Activated naive CD4-positive, alpha-beta T cell treated with anti-CD3 and anti-CD28 coated beads, Interleukin-2, amount 50 U/mL, for 16 hours (primary cell): ENCODE data around the gene GJB1.
"Not testable (repeated sequence)": the region's sequence is repeated elsewhere in the genome, so short reads cannot be mapped to it uniquely, and the experiment has no call there.

Experiments
- DNase-seq: peaks from one replicate; pipeline ENCODE4 v3.0.0-alpha.2; 2020

GJB1 gene

DNA sequence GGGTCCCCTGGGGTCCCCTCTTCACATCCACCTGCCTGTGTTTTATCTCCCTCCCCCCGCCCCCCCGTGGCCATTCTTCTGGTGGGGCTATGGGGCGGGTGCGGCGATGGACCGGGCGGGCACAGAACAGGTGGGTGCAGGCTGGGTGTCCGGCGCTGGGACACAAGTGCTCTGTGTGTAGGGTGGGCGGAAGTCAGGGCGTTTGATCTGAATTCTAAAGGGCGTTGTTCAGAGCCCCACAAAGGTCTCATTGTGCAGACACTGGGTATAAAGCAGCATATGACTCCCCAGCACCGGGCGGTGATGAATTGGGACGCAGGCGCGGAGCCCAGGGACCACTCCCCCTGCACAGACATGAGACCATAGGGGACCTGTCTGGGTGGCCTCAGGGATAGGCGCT is at the start of gene GJB1:
GJB1 (plus strand) TSS at position 296 of the 400 bp plus-strand sequence. CDS start 484 bp downstream, outside the sequence.
- DNase-seq = no peak

DNA sequence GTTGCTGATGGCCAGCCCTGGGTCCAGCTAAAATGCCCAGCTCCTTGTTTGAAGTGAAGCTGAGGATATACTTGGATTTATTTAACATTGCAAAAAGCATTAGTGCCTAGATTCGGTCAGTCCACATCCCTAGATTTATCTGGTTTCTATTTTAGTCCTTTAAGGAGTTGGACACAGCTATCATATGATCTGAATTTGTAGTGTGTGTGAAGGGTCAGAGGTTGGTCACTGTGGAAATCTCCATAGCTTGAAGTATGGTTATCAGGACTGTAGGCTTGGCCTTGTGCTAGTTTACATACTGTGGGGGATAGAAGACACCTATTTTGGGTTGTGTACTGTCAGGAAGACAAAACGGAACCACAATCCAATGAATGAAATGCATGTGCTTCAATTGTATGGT is 49.6 kb upstream of the GJB1 start:
- DNase-seq = no peak

- no peak for DNase-seq
Observed at GRCh38 chrX:71174795-71175194, 48.2 kb upstream of the GJB1 start.

GRCh38 chrX:71175531-71175930 is 47.5 kb upstream of the GJB1 start:
- DNase-seq = no peak

DNA sequence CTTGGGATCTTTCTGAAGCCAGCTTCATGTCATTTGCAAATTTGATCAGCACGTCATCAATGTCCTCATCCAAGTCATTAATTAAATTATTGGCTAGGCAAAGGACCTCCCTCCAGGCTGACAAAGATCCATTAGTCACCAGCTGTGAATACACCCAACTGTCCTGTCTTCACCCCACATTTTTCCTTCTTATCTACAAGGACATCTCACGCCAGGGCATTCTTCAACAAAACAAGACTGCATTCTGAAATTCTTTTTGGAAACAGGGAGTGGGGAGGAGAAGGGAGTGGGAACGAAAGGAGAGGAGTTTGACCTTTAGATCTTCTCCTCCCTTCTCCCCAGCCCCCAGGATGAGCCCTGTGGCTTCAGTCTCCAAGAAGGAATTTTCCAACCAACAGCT is 45.7 kb upstream of the GJB1 start:
- no peak for DNase-seq

DNA sequence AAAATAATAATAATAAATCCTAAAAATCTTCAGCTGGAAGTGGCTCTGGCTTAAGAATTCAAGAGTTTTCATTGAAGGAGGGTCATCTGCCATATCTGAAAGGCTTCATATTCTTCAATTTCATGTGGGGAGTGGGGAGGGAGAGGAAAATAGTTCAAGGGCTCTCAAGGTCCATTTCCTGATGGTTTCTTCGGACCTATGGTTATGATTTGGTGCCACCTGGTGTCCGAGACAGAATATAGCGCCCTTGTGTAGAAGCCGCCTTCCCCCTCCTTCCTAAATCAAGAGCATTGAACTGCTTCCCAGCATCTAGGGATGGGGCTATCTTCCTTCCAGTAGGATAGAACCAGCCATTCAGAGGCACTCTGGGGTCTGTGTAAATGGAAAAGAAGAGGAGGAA is 44.1 kb upstream of the GJB1 start:
- peak; percentile 28 for DNase-seq

DNA sequence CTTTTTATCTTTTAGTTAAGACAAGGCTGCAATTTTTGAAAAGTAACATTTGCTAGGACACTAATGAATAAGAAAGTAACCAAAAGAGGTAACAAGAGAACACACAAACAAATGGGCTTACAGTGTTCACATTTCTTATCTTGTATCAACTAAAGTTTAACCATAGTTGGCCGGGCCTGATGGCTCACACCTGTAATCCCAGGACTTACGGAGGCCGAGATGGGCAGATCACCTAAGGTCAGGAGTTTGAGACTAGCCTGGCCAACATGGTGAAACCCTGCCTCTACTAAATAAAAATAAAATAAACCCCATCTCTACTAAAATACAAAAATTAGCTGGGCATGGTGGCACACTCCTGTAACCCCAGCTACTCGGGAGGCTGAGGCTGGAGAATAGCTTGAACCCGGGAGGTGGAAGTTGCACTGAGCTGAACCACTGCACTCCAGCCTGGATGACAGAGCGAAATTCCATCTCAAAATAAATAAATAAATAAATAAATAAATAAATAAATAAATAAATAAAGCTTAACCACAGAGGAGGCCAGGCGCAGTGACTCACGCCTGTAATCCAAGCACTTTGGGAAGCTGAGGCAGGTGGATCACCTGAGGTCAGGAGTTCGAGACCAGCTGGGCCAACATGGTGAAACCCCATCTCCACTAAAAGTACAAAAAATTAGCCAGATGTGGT is 42.3 kb upstream of the GJB1 start:
- not testable (repeated sequence) for DNase-seq

DNA sequence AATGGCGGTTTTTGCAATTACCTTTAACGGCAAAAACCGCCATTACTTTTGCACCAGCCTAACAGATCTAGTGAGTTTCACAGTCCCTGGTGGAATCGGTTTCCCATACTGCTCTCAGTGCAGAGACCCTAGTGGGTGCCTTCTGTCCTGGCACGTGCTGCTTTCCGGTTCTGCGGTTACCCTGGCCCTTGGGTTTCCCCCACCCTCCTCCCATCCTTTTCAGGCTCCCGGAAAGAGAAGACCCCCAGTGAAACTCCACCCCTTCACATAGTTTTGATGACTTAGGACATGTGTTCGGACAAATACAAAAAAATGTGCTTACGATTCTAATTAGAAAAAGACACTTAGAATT is 41.5 kb upstream of the GJB1 start:
- peak; percentile 58 for DNase-seq

DNA sequence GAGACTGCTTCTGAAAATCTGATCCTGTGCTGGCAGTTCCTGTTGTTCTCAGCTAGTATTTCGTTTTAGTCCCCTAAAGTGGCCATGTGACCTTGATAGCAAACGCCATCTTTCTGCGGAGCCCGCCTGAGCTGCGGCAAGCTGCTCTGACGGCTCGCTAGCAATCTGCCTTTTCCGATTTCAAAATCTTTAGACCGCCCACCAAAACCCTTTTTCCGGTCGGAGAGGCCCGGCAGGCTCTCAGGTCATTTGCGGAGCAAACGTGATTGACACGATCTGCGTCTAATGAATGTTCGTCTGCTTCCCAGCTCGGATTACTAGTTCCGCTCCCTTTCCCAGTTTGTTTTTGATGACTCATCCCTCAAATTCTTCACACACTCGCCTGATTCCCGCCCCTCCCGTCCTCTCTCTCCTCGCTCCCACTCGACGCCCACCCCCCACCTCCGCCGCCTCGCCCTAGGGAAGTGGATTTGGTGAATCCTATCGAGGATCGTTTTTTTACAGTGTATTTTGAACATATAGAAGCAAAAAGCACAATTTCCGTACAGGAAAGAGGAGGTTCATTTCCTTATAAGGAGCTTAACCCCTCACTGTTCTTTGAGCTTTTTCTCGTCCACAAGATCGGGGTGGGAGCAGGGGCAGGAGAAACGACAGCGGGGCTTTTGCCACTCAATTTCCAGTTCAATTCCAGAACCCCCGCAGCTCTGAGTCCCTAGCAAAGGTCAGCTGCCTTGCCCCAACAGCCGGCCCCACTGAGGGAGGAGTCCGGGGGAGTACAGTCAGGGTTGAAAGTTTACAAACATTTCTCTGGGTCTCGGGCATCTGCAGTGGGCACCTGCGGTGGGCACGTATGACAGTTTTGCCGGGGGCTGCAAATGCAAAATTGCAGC is 40.9 kb upstream of the GJB1 start:
- peak; percentile 80 for DNase-seq

DNA sequence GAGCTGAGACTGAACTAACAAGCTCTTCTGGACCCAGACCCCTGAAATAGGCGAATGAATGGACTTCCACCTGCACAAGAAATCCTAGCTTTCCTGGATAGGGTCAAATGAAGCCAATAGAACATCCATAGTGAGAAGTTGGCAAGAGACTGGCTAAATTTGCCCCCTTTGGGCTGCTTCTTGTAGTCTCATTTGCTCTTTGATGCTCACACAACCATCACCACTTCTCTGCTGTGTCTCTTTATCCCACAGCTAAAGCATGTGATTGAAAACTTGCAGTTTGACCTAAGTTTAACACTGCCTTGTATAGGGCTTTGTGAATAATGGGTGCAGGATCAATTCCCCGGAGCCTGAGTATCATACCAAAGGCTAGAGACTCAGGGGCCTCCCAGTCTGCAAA is 40.2 kb upstream of the GJB1 start:
- DNase-seq = no peak

- DNase-seq = no peak
Observed at GRCh38 chrX:71183341-71183740, 39.7 kb upstream of the GJB1 start.

GRCh38 chrX:71184092-71184491 is 38.9 kb upstream of the GJB1 start:
- DNase-seq = no peak

- DNase-seq = no peak
Observed at GRCh38 chrX:71184803-71185495, 38.1 kb upstream of the GJB1 start.

DNA sequence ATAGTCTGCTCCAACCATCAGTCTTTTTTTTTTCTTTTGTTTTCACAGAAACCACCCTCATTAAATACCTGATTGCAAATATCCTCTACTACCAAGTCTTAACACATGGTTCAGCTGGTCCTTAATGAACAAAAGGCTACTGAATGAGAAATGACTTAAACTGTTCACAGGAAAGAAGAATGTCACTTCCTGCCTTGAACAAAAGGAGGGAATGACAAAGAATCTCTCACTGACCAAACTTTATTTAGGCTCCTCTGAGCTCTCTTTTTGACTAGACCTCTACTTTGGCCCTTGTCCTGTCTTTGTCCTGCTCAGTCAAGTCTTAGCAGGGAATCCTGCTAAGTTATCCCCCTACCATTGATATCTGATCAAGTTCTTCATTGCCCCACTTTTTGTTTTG is 31.8 kb upstream of the GJB1 start:
- no peak for DNase-seq

DNA sequence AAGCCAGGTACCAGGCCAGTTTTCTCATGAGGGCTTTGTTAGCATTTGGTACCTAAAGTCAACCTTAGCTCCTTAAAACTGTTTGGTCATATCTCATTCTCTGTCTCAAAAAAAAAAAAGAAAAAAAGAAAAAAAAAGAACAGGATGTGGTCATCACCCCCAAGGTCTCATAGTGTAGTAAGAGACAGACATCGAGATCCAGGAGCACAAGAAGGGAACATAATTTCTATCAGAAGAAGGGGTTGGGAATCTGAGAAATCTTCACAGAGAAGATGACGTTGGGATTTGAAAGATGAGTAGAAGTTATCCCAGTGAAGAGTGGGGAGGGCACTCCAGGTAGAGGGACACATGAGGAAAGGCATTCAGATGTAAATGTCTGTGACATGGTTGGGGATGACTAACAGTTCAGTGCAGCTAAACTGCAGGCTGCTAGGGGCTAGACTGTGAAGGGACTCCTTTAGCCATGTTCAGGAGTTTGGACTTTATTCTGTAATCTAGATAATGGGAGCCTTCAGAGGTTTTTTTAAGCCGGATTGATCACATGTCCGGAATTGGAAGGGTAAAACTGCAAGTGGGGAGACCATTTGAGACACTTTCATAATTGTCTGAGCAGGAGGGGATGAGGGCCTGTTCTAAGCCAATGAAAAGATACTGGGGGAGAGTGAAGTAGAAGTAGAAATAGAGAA is 26.9 kb upstream of the GJB1 start:
- no peak for DNase-seq

- DNase-seq = no peak
Observed at GRCh38 chrX:71198066-71198465, 25.0 kb upstream of the GJB1 start.

DNA sequence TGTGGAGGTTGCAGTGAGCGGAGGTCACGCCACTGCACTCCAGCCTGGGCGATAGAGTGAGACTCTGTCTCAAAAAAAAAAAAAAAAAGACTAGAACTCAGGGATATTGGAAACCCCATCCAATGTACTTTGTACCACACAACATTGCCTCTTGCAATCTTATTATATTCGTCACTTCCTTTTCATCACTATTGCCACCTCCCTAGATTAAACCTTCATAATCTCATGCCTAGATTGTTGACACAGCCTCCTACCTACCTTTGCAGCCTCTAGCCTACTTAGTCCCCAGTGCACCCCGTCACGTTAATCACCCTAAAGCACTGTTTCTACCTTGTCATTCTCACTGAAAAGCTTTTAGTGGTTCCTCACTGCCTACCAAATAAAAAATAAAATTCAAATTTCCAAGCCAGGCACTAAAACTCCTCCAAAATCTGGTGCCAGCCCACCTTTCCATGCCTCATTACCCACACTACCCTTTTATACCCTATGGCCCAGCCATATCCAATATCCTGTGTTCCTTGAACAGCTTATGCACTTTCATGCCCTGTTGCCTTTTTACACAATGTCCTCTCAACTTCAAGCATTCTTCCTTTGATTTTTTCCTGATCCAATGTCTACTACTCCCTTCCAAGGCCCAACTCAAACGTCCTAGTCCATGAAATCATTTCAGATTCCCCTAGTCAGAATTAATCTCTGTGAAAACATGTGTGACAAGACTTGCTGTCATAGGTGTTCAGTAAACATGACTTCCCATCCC is 23.6 kb upstream of the GJB1 start:
- no peak for DNase-seq

GRCh38 chrX:71210816-71211215 is 12.2 kb upstream of the GJB1 start:
- DNase-seq = no peak

- no peak for DNase-seq
Observed at GRCh38 chrX:71212536-71212935, 10.5 kb upstream of the GJB1 start.

GRCh38 chrX:71214152-71214551 is 8.9 kb upstream of the GJB1 start:
- no peak for DNase-seq

- DNase-seq = no peak
Observed at GRCh38 chrX:71214604-71215337, 8.3 kb upstream of the GJB1 start.
